GM20000 (cell line): ENCODE measurements around the gene BAHCC1.

Source experiments
- DNase-seq: peaks from one replicate; pipeline ENCODE4 v3.0.0; 2012; ENCODE audit warnings: low spot score
- CTCF ChIP-seq: IDR thresholded peaks from 2 replicates; pipeline ENCODE4 v1.5.1; 2012; ENCODE audit warnings: mild to moderate bottlenecking, control low read depth; ENCODE audit errors: extremely low read depth, missing control alignments

The BAHCC1 gene

GRCh38 chr17:81380131-81380530 is 15.1 kb upstream of the BAHCC1 start:
- DNase-seq, result no peak
- no peak for TF ChIP-seq CTCF

DNA sequence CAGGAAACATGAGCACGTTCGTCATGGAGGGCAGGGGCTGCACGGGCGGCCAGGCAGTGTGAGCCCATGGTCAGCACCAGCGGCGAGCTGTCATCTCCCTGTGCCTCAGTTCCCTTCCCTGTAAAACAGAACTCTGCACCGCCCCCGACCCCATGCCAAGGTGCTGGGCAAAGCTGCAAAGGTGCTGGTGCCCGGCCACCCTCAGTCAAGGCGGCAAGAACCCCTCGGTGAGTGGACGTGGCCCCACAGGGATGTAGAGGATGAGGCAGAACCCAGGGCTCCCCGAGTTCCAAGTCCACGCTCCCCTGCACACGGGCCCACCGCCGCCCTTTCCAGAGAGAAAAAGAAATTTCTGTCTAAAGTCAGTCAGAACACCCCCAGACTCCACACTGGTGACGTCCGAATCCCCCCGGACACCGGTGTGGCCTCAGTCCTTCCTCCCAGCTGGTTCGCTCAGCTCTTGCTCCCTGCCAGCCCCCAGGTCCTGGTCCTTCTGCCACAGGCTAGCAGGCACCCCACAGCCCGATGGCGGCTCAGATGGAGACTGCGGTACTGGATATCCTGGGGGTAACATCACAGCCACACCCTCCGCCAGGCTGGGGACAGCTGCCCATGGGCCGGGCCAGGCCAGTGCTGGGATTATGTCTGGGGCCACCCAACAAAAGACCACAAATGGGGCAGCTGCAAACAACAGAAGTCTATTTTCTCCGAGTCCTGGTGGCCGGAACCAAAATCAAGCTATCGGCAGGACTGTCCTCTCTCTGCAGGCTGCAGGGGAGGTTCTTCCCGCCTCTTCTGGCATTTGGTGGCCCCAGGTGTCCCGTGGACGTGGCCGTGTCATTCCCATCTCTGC is 14.4 kb upstream of the BAHCC1 start:
- no peak for DNase-seq
- no peak for TF ChIP-seq CTCF

GRCh38 chr17:81381632-81382577 is 13.4 kb upstream of the BAHCC1 start:
- no peak for DNase-seq
- TF ChIP-seq CTCF, result no peak

- no peak for DNase-seq
- no peak for TF ChIP-seq CTCF
These were observed 12.4 kb upstream of the BAHCC1 start for GRCh38 chr17:81382851-81383250.

DNA sequence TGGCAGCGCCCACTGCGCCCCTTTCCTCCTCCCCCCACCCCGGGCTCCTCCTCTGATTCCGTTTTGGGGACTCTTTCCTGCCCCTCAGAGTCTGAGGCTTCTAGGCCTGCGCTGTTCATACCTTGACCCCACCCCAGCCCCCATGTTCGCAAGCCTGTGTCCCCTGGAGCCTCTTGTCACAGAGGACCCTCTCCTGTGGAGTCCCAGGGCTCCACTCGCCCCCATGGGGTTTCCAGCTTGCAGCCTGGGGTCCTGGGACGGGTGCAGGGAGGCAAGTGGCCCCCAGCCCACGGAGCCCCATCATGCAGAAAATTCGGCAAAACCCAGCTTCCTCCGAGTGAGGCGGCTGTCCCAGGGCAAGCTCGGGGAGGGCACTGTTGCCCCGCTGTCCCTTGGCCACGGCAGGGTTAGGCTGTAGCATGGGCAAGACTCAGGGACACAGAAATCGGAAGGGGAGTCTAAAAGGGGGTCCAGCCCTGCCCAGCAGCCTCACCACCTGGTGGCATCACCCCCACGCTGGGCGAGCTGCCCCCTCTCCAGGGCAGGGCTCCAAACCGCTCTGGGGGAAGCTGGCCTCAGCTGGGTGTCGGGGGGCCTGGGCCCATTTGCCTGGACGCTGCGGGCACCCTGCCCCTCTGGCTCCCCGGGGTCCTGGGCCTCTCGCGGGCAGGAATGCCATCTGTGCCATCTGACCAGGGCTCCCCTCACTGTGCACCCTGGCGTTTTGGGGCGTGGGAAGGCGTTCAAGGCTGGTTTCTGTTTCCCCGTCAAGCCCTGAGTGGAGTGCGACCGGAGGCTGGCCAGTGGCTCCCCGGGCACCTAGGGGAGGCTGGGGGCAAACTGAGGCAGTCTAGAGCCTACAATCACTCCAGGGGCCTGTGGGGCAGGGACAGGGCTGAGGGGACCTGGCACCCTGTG is 11.5 kb upstream of the BAHCC1 start:
- DNase-seq, result no peak
- TF ChIP-seq CTCF, result no peak

- no peak for DNase-seq
- TF ChIP-seq CTCF, result no peak
These were observed 10.3 kb upstream of the BAHCC1 start for GRCh38 chr17:81384929-81385319.
